CD4-positive, alpha-beta T cell treated with Interleukin-17A for 1 hour (primary cell): ENCODE data around the gene TEAD4.

ENCODE experiments used
- DNase-seq: peaks from one replicate; pipeline ENCODE4 v3.0.0-alpha.2; 2020

The TEAD4 gene

DNA sequence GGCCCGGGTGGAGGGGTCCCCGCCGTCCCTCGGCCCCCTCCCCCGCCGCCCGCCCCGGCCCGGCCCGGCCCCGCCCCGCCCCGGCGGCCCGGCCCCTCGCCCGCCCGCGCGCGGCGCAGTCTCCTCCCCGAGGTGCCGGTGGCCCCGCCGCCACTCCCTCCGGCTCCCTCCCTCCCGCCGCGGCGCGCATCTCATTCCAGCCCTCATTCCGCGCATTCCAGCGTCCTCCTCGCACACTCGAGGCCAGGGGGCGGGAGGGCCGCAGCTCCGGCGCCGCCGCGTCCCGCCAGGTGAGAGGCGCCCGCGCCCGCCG is at the start of gene TEAD4:
Gene TEAD4, plus strand, starts transcription at position 206 of the 313 bp plus-strand sequence.
- DNase-seq: no peak

GRCh38 chr12:2912216-2912575 is 47.0 kb upstream of the TEAD4 start:
- no peak for DNase-seq

GRCh38 chr12:2919249-2919648 is 39.9 kb upstream of the TEAD4 start:
- no peak for DNase-seq

- no peak for DNase-seq
These were observed 36.9 kb upstream of the TEAD4 start for GRCh38 chr12:2922329-2922728.

- DNase-seq: no peak
These were observed 36.1 kb upstream of the TEAD4 start for GRCh38 chr12:2923057-2923456.

DNA sequence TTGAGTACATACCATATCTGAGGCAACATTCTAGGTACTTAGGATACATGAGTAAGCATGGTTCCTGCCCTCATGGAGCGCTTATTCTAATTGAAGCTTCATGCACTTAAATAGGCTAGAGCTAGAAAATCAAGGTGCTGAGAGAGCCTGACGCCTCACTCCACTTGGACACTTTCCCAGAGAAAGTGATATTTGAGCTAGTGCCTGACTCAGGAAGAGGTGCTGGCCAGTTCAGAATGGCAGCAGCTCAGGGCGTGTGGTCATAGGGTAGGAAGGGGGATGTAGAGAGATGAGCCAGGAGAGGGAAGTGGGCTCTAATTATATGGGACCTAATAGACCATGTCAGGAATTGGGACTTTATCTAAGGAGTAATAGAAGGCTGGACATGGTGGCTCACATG is 35.2 kb upstream of the TEAD4 start:
- no peak for DNase-seq

DNA sequence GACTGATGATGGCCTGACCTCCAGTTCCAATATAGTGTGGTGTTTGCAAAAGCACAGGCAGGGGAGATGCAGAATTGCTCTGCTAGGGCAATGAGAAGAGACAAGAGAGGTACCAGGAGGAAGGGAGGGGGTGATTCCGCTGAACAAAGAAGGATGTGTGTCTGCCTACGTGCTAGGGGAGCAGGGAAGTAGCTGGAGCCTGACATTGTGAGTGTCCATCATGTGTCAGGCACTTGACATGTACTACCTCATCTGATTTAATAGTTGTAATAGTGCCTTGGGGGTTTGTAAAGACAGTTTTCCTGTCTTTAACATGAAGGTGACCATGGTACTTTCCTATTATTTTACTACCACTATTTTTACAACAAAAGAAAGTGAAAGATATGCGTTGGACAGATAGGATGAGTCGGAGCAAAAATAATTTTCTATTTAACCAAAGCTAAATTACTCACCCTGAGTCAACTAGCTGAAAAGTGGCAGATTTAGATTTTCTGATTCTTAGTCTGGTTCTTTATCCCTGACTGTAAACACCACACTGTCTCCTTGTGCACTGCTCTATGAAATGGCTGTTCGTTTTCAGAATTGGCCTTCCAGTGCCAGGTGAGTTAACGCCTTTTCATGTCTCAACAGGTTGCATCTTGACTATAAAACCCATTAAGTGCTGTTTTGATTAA is 33.7 kb upstream of the TEAD4 start:
- DNase-seq: no peak

DNA sequence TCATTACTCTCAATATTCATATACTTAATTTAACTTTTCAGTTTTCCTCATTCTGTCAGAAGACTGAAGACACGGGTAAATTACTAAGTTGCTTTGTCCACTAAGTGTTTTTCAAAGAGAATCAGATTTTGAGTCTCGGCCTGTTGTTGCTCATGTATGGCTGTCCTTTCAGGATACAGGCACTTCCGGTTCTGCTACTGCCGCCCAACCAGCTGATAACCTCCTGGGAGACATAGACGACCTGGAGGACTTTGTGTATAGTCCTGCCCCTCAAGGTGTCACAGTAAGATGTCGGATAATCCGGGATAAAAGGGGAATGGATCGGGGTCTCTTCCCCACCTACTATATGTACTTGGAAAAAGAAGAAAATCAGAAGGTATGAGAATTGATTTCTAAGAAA is 28.3 kb upstream of the TEAD4 start:
- no peak for DNase-seq

DNA sequence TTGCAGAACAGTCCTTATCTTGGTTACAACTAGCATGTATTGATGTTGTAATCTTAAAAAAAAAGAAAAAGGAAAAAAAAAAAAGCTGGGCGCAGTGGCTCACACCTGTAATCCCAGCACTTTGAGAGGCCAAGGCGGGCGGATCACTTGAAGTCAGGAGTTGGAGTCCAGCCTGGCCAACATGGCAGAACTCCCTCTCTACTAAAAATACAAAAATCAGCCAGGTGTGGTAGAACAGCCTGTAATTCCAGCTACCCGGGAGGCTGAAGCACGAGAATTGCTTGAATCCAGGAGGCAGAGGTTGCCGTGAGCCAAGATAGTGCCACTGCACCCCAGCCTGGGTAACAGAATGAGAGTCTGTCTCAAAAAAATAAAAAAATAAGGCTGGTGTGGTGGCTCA is 25.6 kb upstream of the TEAD4 start:
- DNase-seq: no peak

GRCh38 chr12:2934371-2934770 is 24.8 kb upstream of the TEAD4 start:
- no peak for DNase-seq

DNA sequence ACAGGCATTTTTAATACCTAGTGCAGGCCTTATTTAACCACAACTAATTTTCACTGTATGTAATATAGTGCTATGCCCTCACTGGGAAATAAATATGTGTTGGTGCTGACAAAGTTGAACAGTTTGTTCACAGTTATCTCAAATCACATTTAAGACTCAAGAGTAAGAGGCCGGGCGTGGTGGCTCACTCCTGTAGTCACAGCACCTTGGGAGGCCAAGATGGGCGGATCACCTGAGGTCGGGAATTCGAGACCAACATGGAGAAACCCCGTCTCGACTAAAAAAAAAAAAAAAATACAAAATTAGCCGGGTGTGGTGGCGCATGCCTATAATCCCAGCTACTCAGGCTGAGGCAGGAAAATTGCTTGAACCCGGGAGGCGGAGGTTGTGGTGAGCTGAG is 22.9 kb upstream of the TEAD4 start:
- DNase-seq: no peak

DNA sequence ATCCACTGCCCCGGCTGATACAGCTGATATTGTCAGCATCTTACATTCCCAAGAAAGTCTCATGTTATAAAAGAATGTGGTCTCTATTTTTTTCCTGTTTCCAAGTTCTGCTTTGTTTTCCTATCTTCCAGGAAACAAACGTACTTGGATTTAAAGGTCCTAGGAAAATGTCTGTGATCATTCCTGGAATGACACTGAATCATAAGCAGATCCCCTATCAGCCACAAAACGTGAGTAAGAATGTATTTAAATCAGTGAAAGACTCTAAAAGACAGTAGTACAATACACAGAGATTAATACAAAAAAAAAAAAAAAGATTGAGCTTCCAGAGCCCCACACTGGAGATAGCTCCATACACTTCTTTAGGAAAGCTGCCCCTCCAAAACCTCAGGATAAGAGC is 21.7 kb upstream of the TEAD4 start:
- no peak for DNase-seq

DNA sequence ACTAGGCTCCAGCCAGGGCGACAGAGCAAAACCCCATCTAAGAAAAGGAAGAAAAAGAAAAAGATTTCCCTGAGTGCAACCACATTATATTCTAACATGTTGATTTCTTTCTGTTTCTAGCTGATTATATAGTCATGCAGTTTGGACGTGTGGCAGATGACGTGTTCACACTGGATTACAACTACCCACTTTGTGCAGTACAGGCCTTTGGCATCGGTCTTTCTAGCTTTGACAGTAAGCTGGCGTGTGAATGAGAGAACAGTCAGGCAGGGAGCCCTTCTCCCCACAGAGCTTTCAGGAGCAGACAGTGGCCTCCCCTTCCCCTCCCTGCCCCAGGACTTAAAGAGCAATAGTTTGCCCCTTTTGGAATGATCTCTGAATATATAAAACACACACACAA is 20.0 kb upstream of the TEAD4 start:
- DNase-seq: no peak

GRCh38 chr12:2940564-2940963 is 18.6 kb upstream of the TEAD4 start:
- no peak for DNase-seq

- DNase-seq: no peak
These were observed 17.7 kb upstream of the TEAD4 start for GRCh38 chr12:2941524-2941923.

GRCh38 chr12:2944401-2945047 is 14.7 kb upstream of the TEAD4 start:
- peak; percentile 53 for DNase-seq

GRCh38 chr12:2949411-2949810 is 9.8 kb upstream of the TEAD4 start:
- no peak for DNase-seq

DNA sequence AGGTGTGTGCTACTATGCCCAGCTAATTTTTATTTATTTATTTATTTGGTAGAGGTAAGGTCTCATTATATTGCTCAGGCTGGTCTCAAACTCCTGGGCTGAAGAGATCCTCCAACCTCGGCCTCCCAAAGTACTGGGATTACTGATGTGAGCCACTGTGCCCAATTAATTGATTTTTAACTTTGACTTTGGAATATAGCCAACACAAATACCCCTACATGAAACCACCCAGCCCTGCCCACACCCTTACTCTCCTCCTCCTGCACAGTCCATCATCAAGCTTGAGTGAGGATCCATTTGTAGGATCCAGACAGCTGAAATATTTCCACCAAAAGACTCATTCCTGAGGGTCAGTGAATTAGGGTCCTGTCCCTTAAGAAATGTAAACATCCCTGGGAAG is 3.3 kb upstream of the TEAD4 start:
- DNase-seq: no peak

- DNase-seq: no peak
These were observed 1.3 kb upstream of the TEAD4 start for GRCh38 chr12:2957816-2958431.

GRCh38 chr12:2958432-2959191 is 585 bp upstream of the TEAD4 start:
- DNase-seq: no peak

- no peak for DNase-seq
These were observed 550 bp downstream of the TEAD4 start for GRCh38 chr12:2959505-2960389.

- DNase-seq: no peak
These were observed 1.3 kb downstream of the TEAD4 start for GRCh38 chr12:2960390-2960956.
